H9 (cell line): Measurements from ENCODE around the gene C9orf72. TPM values are rescaled to one million over a fixed set of nuclear protein-coding genes. Genes with fewer than 3 reads are reported as not detected.

ENCODE experiments used
- DNase-seq: peaks from one replicate; pipeline ENCODE4 v3.0.0-alpha.2; 2017
- H2AFZ ChIP-seq: one replicate; pipeline ENCODE4 v1.6.1; 2013; ENCODE audit warnings: mild to moderate bottlenecking, low read length, control low read depth, moderate library complexity
- H2AK5ac ChIP-seq: 2 replicates; pipeline ENCODE4 v1.6.1; 2013; ENCODE audit warnings: low read length, control low read depth, mixed read lengths; ENCODE audit not compliant: insufficient read length
- H2BK120ac ChIP-seq: one replicate; pipeline ENCODE4 v1.6.1; 2013; ENCODE audit warnings: low read depth, mild to moderate bottlenecking, low read length, control low read depth, inconsistent platforms; ENCODE audit not compliant: poor library complexity, severe bottlenecking
- H2BK12ac ChIP-seq: 2 replicates; pipeline ENCODE4 v1.6.1; 2013; ENCODE audit warnings: low read length, control low read depth, mixed read lengths, low read depth; ENCODE audit not compliant: insufficient read length
- H2BK15ac ChIP-seq: 2 replicates; pipeline ENCODE4 v1.6.1; 2013; ENCODE audit warnings: low read depth, low read length, control low read depth
- H2BK20ac ChIP-seq: one replicate; pipeline ENCODE4 v1.6.1; 2013; ENCODE audit warnings: low read depth, mild to moderate bottlenecking, low read length, control low read depth, inconsistent platforms; ENCODE audit not compliant: poor library complexity, severe bottlenecking
- H2BK5ac ChIP-seq: 2 replicates; pipeline ENCODE4 v1.6.1; 2013; ENCODE audit warnings: low read length, control low read depth, mixed read lengths; ENCODE audit not compliant: insufficient read length
- H3K14ac ChIP-seq: 2 replicates; pipeline ENCODE4 v1.6.1; 2013; ENCODE audit warnings: low read length, control low read depth; ENCODE audit not compliant: insufficient read depth
- H3K18ac ChIP-seq: 2 replicates; pipeline ENCODE4 v1.6.1; 2013; ENCODE audit warnings: low read depth, mild to moderate bottlenecking, mixed read lengths, low read length, control low read depth; ENCODE audit not compliant: insufficient read length
- H3K23ac ChIP-seq: 2 replicates; pipeline ENCODE4 v1.6.1; 2013; ENCODE audit warnings: low read length, control low read depth, mixed read lengths, low read depth; ENCODE audit not compliant: insufficient read length
- H3K23me2 ChIP-seq: 2 replicates; pipeline ENCODE4 v1.6.1; 2013; ENCODE audit warnings: low read depth, mild to moderate bottlenecking, mixed read lengths, low read length, control low read depth; ENCODE audit not compliant: insufficient read length, poor library complexity, severe bottlenecking
- H3K27ac ChIP-seq: 2 replicates; pipeline ENCODE4 v1.5.1; 2013; ENCODE audit warnings: low read length, control low read depth, mixed read lengths, low read depth; ENCODE audit not compliant: insufficient read length
- H3K27me3 ChIP-seq: 2 replicates; pipeline ENCODE4 v1.6.1; 2013; ENCODE audit warnings: low read length, control low read depth, inconsistent platforms; ENCODE audit not compliant: insufficient read depth
- H3K4ac ChIP-seq: 2 replicates; pipeline ENCODE4 v1.6.1; 2013; ENCODE audit warnings: low read depth, mild to moderate bottlenecking, control low read depth, inconsistent platforms, low read length, moderate library complexity
- H3K4me1 ChIP-seq: 2 replicates; pipeline ENCODE4 v1.6.1; 2013; ENCODE audit warnings: low read length, control low read depth, inconsistent platforms; ENCODE audit not compliant: insufficient read depth
- H3K4me2 ChIP-seq: 2 replicates; pipeline ENCODE4 v1.6.1; 2013; ENCODE audit warnings: low read length, control low read depth, mixed read lengths; ENCODE audit not compliant: insufficient read length, insufficient read depth
- H3K56ac ChIP-seq: 2 replicates; pipeline ENCODE4 v1.6.1; 2013; ENCODE audit warnings: low read depth, mild to moderate bottlenecking, mixed read lengths, low read length, control low read depth; ENCODE audit not compliant: insufficient read length
- H3K79me1 ChIP-seq: 2 replicates; pipeline ENCODE4 v1.6.1; 2013; ENCODE audit warnings: low read depth, mild to moderate bottlenecking, moderate library complexity, low read length, control low read depth, inconsistent platforms; ENCODE audit not compliant: insufficient read depth, poor library complexity, severe bottlenecking
- H3K79me2 ChIP-seq: 2 replicates; pipeline ENCODE4 v1.6.1; 2013; ENCODE audit warnings: low read length, control low read depth, inconsistent platforms; ENCODE audit not compliant: insufficient read depth
- H3K9ac ChIP-seq: 2 replicates; pipeline ENCODE4 v1.6.1; 2013; ENCODE audit warnings: low read length, control low read depth, mixed read lengths; ENCODE audit not compliant: insufficient read length; ENCODE audit errors: extremely low read depth
- H3K9me3 ChIP-seq: one replicate; pipeline ENCODE4 v1.6.1; 2013; ENCODE audit warnings: low read depth, low read length, inconsistent platforms; ENCODE audit not compliant: control insufficient read depth
- H3T11ph ChIP-seq: one replicate; pipeline ENCODE4 v1.6.1; 2013; ENCODE audit warnings: mild to moderate bottlenecking, low read length, control low read depth, inconsistent platforms
- H4K20me1 ChIP-seq: one replicate; pipeline ENCODE4 v1.6.1; 2013; ENCODE audit not compliant: control insufficient read depth, insufficient read length, insufficient read depth
- H4K5ac ChIP-seq: 2 replicates; pipeline ENCODE4 v1.6.1; 2013; ENCODE audit warnings: low read depth, mild to moderate bottlenecking, mixed read lengths, low read length, control low read depth; ENCODE audit not compliant: insufficient read length
- H4K8ac ChIP-seq: replicated peaks from 2 replicates; pipeline ENCODE4 v1.6.1; 2013; ENCODE audit warnings: low read length, control low read depth, mixed read lengths, low read depth; ENCODE audit not compliant: insufficient read length
- H4K91ac ChIP-seq: 2 replicates; pipeline ENCODE4 v1.6.1; 2013; ENCODE audit warnings: low read depth, mild to moderate bottlenecking, moderate library complexity, mixed read lengths, low read length, control low read depth; ENCODE audit not compliant: insufficient read length
- H3K27ac Mint-ChIP-seq, 3 experiments: 2 replicates in 2 of 3; 3 replicates in 1 of 3; pipeline ENCODE4 v1.8.0; 2020 to 2021; ENCODE audit warnings: mixed read lengths in 3 of 3, mild to moderate bottlenecking in 1 of 3, moderate library complexity in 1 of 3
- H3K27me3 Mint-ChIP-seq: 2 replicates; pipeline ENCODE4 v1.8.0; 2021; ENCODE audit warnings: low read depth, mild to moderate bottlenecking, moderate library complexity, mixed read lengths
- H3K36me3 Mint-ChIP-seq, 3 experiments: 2 replicates in 2 of 3; 3 replicates in 1 of 3; pipeline ENCODE4 v1.8.0; 2020 to 2021; ENCODE audit warnings: low read depth in 3 of 3, mixed read lengths in 3 of 3; ENCODE audit not compliant: insufficient read depth in 1 of 3
- H3K4me1 Mint-ChIP-seq, 2 experiments: 2 replicates each; pipeline ENCODE4 v1.8.0; 2020; ENCODE audit warnings: mixed read lengths in 2 of 2
- H3K4me3 Mint-ChIP-seq, 2 experiments: 2 replicates in 1 of 2; 3 replicates in 1 of 2; pipeline ENCODE4 v1.8.0; 2020 to 2021; ENCODE audit warnings: mild to moderate bottlenecking in 2 of 2, mixed read lengths in 2 of 2, moderate library complexity in 1 of 2
- H3K9me3 Mint-ChIP-seq, 2 experiments: 2 replicates in 1 of 2; 3 replicates in 1 of 2; pipeline ENCODE4 v1.8.0; 2020; ENCODE audit warnings: mild to moderate bottlenecking in 2 of 2, mixed read lengths in 2 of 2, moderate library complexity in 1 of 2
- CTCF ChIP-seq: fragments of 200-600 bp; sonication (generic); conservative IDR thresholded peaks from 3 replicates; pipeline ENCODE4 v1.8.0; 2021; ENCODE audit warnings: antibody characterized with exemption, mild to moderate bottlenecking
- WGBS: extraction: QIAGEN DNeasy Blood & Tissue Kit; methylation state at CpG from one replicate; pipeline ENCODE4 v1.1.7; 2013; ENCODE audit warnings: missing lambda C conversion rate, low lambda C conversion rate, mixed read lengths; ENCODE audit not compliant: insufficient read length; ENCODE audit errors: extremely low coverage; 5-methylcytosine and 5-hydroxymethylcytosine counted together
- total RNA-seq: library from RNA; stranded (reverse); gene quantifications from 2 replicates; pipeline ENCODE4 v1.2.1, GENCODE V29; 2021

The C9orf72 gene
- total RNA-seq, 1 experiment from 2014 or later, result 17.0 TPM

- Histone ChIP-seq H3K79me2 (no peaks in the 10 kb centered on the region), H2AFZ (no peak overlapping the region), H3K27ac (no peak overlapping the region), H3K9ac (no peak overlapping the region), H3K23me2 (no peaks in the 10 kb centered on the region), H3T11ph (no peak overlapping the region), H4K20me1 (no peaks in the 10 kb centered on the region), H3K14ac (no peak overlapping the region), H2BK12ac (no peak overlapping the region), H3K56ac (no peak overlapping the region), H3K27me3 (no peaks in the 10 kb centered on the region), H2BK120ac (no peak overlapping the region), H3K4me2 (no peak overlapping the region), H3K79me1 (no peaks in the 10 kb centered on the region), H3K18ac (no peak overlapping the region), H2AK5ac (no peak overlapping the region), H3K9me3 (no peaks in the 10 kb centered on the region), H4K91ac (no peak overlapping the region), H3K4ac (no peak overlapping the region), H4K8ac (no peak overlapping the region), H3K23ac (no peak overlapping the region), H3K4me1 (no peaks in the 10 kb centered on the region), H2BK20ac (no peak overlapping the region), H4K5ac (no peak overlapping the region), H2BK5ac (no peak overlapping the region), H2BK15ac (no peak overlapping the region)
- TF ChIP-seq CTCF, result no peak
- no peak overlapping the region for H3K4me3 Mint-ChIP-seq
- WGBS, result no CpG with 5 or more reads among the region's 1 CpG
- no peaks in the 10 kb centered on the region for H3K27me3 Mint-ChIP-seq
- peaks cover 2 to 48% (median 37%) of the 10 kb centered on the region in 3 experiments; a peak in 5 of 7 replicates for H3K36me3 Mint-ChIP-seq
- H3K9me3 Mint-ChIP-seq, result no peaks in the 10 kb centered on the region
- H3K4me1 Mint-ChIP-seq, result no peaks in the 10 kb centered on the region
- DNase-seq, result no peak
- no peak overlapping the region for H3K27ac Mint-ChIP-seq
Observed at GRCh38 chr9:27554712-27555111, 18.6 kb downstream of the C9orf72 start.
